NB4 (cell line): ENCODE data around the gene CARS1.

Experiments
- CTCF ChIP-seq: IDR thresholded peaks from one replicate; pipeline ENCODE4 v1.5.1; 2012; ENCODE audit warnings: low read depth, low read length
- MAX ChIP-seq: IDR thresholded peaks from 2 replicates; pipeline ENCODE4 v1.6.1; 2011; ENCODE audit warnings: low read depth, low read length
- MYC ChIP-seq: IDR thresholded peaks from 2 replicates; pipeline ENCODE4 v1.6.1; 2011; ENCODE audit warnings: low read depth, low read length
- POLR2A ChIP-seq: IDR thresholded peaks from 2 replicates; pipeline ENCODE4 v1.6.1; 2011; ENCODE audit warnings: mild to moderate bottlenecking; ENCODE audit not compliant: insufficient read length; ENCODE audit errors: extremely low read depth

GRCh38 chr11:2995893-2996554 is 61.2 kb downstream of the CARS1 start:
- TF ChIP-seq CTCF, result no peak
- no peak for TF ChIP-seq MAX
- TF ChIP-seq POLR2A, result no peak
- TF ChIP-seq MYC, result no peak
